Tibial nerve (tissue), 4 donors: ENCODE results near the gene UGCG. TPM values are rescaled to one million over a fixed set of nuclear protein-coding genes. Genes with fewer than 3 reads are reported as not detected.

Experiments
- DNase-seq, 2 donors: peaks; one replicate each; pipeline ENCODE4 v3.0.0-alpha.2; 2019; ENCODE audit warnings: low spot score in 2 of 2
- H3K27ac ChIP-seq, 4 donors: fragments of 200-600 bp; sonication (generic) in 3 of 4; one replicate each; pipeline ENCODE4 v1.5.1; 2017 to 2019; ENCODE audit warnings: mild to moderate bottlenecking in 1 of 4
- H3K27me3 ChIP-seq, 2 donors: fragments of 200-600 bp; sonication (generic) in 1 of 2; one replicate each; pipeline versions ENCODE4 v1.5.1 to v1.6.0; 2017 to 2019
- H3K36me3 ChIP-seq, 3 donors: fragments of 200-600 bp; sonication (generic); one replicate each; pipeline ENCODE4 v1.5.1; 2018 to 2019
- H3K4me1 ChIP-seq, 4 donors: fragments of 200-600 bp; sonication (generic) in 3 of 4; one replicate each; pipeline ENCODE4 v1.5.1; 2017 to 2019
- H3K4me3 ChIP-seq, 4 donors: fragments of 200-600 bp; sonication (generic) in 3 of 4; one replicate each; pipeline ENCODE4 v1.5.1; 2017 to 2019; ENCODE audit warnings: mild to moderate bottlenecking in 1 of 4, moderate library complexity in 1 of 4
- H3K9me3 ChIP-seq, 4 donors: fragments of 200-600 bp; sonication (generic) in 3 of 4; one replicate each; pipeline ENCODE4 v1.5.1; 2017 to 2019
- CTCF ChIP-seq, 5 experiments: fragments of 200-600 bp in 3 of 5; fragments of 450-650 bp in 2 of 5; sonication (generic) in 3 of 5; IDR thresholded peaks; one replicate each; pipeline ENCODE4 v1.5.1; 2016 to 2019; ENCODE audit warnings: antibody characterized with exemption in 5 of 5, mild to moderate bottlenecking in 3 of 5, moderate library complexity in 2 of 5
- EP300 ChIP-seq, 2 donors: sonication (generic); formaldehyde crosslinking; IDR thresholded peaks; one replicate each; pipeline ENCODE4 v1.6.1; 2017; ENCODE audit warnings: antibody characterized with exemption in 2 of 2, mild to moderate bottlenecking in 1 of 2
- POLR2A ChIP-seq, 2 donors: fragments of 450-650 bp; IDR thresholded peaks; one replicate each; pipeline ENCODE4 v1.6.1; 2017; ENCODE audit warnings: antibody characterized with exemption in 2 of 2, mild to moderate bottlenecking in 2 of 2, moderate library complexity in 2 of 2
- WGBS, 2 donors: methylation state at CpG; one replicate each; pipeline ENCODE4 v1.1.5; 2018; 5-methylcytosine and 5-hydroxymethylcytosine counted together
- total RNA-seq, 4 donors: library from RNA; depleted of rRNA; stranded (reverse); fragments of >200 nt; gene quantifications; one replicate each; pipeline ENCODE4 v1.1.0, GENCODE V29; 2016

Gene UGCG
- total RNA-seq, 4 donors from 2014 or later: 22.1 to 33.7 (median 24.9) TPM

GRCh38 chr9:111914749-111915424, 18.3 kb downstream of the UGCG start:
- Histone ChIP-seq H3K9me3 (no peaks in the 10 kb centered on the region), H3K4me3 (no peak overlapping the region), H3K27me3 (no peaks in the 10 kb centered on the region), H3K4me1 (peaks cover 0 to 59% (median 26%) of the 10 kb centered on the region in 4 donors), H3K36me3 (peaks cover 0 to 21% (median 0%) of the 10 kb centered on the region in 3 donors), H3K27ac (no peak overlapping the region)
- TF ChIP-seq EP300 (IDR thresholded peaks at IDR 0.05) (no peak), CTCF (IDR thresholded peaks at IDR 0.05) (no peak)
- 41 to 44% methylated on average over 4 of the region's 4 CpGs for WGBS, 2 donors
- DNase-seq: no peak

- TF ChIP-seq EP300 (IDR thresholded peaks at IDR 0.05) (no peak), POLR2A (IDR thresholded peaks at IDR 0.05) (no peak), CTCF (IDR thresholded peaks at IDR 0.05) (no peak)
- no peak for DNase-seq
- Histone ChIP-seq H3K36me3 (peaks cover 0 to 25% (median 0%) of the 10 kb centered on the region in 3 donors), H3K27ac (no peak overlapping the region), H3K4me1 (peaks cover 0 to 54% (median 25%) of the 10 kb centered on the region in 4 donors), H3K27me3 (no peaks in the 10 kb centered on the region), H3K4me3 (no peak overlapping the region), H3K9me3 (no peaks in the 10 kb centered on the region)
- WGBS, 2 donors: 62 to 63% methylated on average over 3 of the region's 3 CpGs
Observed at GRCh38 chr9:111915425-111915758, 18.8 kb downstream of the UGCG start.

- Histone ChIP-seq H3K9me3 (no peaks in the 10 kb centered on the region), H3K36me3 (peaks cover 0 to 33% (median 0%) of the 10 kb centered on the region in 3 donors), H3K27ac (no peak overlapping the region), H3K27me3 (no peaks in the 10 kb centered on the region), H3K4me1 (peaks cover 0 to 50% (median 25%) of the 10 kb centered on the region in 4 donors), H3K4me3 (no peak overlapping the region)
- no peak for DNase-seq
- WGBS, 2 donors: 65 to 70% methylated on average over 3 of the region's 3 CpGs
- no peak for TF ChIP-seq CTCF (IDR thresholded peaks at IDR 0.05)
- TF ChIP-seq EP300 (IDR thresholded peaks at IDR 0.05): no peak
- no peak for TF ChIP-seq POLR2A (IDR thresholded peaks at IDR 0.05)
Observed at GRCh38 chr9:111916234-111916645, 19.6 kb downstream of the UGCG start.

GRCh38 chr9:111917201-111917600, 20.6 kb downstream of the UGCG start:
- Histone ChIP-seq H3K9me3 (no peaks in the 10 kb centered on the region), H3K36me3 (peaks cover 0 to 35% (median 0%) of the 10 kb centered on the region in 3 donors), H3K27me3 (no peaks in the 10 kb centered on the region), H3K27ac (no peak overlapping the region), H3K4me3 (no peak overlapping the region), H3K4me1 (peaks cover 0 to 54% (median 23%) of the 10 kb centered on the region in 4 donors)
- WGBS, 2 donors: 60 to 65% methylated on average over 5 of the region's 5 CpGs
- no peak for DNase-seq
- no peak for TF ChIP-seq CTCF (IDR thresholded peaks at IDR 0.05)
- TF ChIP-seq POLR2A (IDR thresholded peaks at IDR 0.05): no peak
- no peak for TF ChIP-seq EP300 (IDR thresholded peaks at IDR 0.05)

GRCh38 chr9:111917980-111918379, 21.4 kb downstream of the UGCG start:
- no peak overlapping the region for H3K4me3 ChIP-seq
- WGBS, 2 donors: 85 to 97% methylated on average over 9 of the region's 9 CpGs
- H3K27ac ChIP-seq: no peak overlapping the region
- peaks cover 0 to 35% (median 0%) of the 10 kb centered on the region in 3 donors for H3K36me3 ChIP-seq
- H3K9me3 ChIP-seq: no peaks in the 10 kb centered on the region
- no peak for DNase-seq
- no peak for TF ChIP-seq EP300 (IDR thresholded peaks at IDR 0.05)
- no peaks in the 10 kb centered on the region for H3K27me3 ChIP-seq
- peaks cover 0 to 58% (median 20%) of the 10 kb centered on the region in 4 donors for H3K4me1 ChIP-seq
